ENCODE data around the gene GREB1L. TPM values are rescaled to one million over a fixed set of nuclear protein-coding genes. Genes with fewer than 3 reads are reported as not detected.

GREB1L gene
- total and polyA plus RNA-seq, 2 of the 13 experiments (the other 11 are each of a cell fraction or from before 2014, with no cell fraction given): 0.17 to 0.66 TPM

DNA sequence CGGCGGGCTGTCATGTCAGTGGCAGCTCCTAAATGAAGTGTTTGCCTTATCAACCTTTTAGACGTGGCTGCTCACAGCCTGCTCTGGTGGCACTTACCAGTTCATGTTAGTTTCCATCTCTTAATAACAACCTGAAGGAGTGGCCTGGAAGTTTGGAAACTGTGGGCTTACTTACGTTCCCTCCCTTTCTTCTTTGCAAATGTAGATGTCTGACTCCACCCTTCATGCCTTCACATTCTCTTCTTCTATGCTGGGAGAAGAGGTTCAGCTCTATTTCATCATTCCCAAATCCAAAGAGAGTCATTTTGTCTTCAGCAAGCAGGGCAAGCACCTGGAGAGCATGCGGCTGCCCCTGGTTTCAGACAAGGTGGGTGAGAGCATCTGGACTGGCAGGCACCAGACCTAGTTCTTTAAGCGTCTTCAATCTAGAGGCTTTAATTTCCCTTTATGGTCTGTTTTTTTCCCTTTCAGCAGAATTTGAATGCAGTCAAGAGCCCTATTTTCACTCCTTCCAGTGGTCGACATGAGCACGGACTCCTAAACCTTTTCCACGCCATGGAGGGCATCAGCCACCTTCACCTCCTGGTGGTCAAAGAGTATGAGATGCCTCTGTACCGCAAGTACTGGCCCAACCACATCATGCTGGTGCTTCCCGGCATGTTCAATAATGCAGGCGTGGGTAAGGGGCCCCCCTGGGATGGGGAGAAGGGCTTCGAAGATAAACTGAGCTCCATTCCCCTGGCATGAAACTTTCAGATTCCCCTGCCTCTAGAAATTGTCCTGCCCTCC is 266.1 kb downstream of the GREB1L start:
- H4K20me1 ChIP-seq (ENCODE audit: insufficient read depth, low read length): no peaks in the 10 kb centered on the region
- ChIA-PET POLR2A (no interaction called here), CTCF (ENCODE audit: low intra/inter-chr PET ratio, low total read pairs) (no interaction called here)
- H3K36me3 ChIP-seq (replicated peaks in 1 of 2; ENCODE audit: control insufficient read depth in 1 of 2, insufficient read depth in 2 of 2, low read length in 2 of 2): no peaks in the 10 kb centered on the region
- in situ Hi-C loops (cut with HindIII; ENCODE audit: extremely low pct_ligation_motif_present, low pct_unique_long_range_greater_than_20kb): no loop called here
- FAIRE-seq (no peak), ATAC-seq (peak; percentile 38; the same call in 2 of the 3 replicates), DNase-seq (ENCODE audit: low spot score) (no peak)
- no peaks in the 10 kb centered on the region for H3K9me3 ChIP-seq (ENCODE audit: low read length)
- H3K4me3 ChIP-seq (replicated peaks in 1 of 3; ENCODE audit: insufficient read depth in 1 of 3, low read depth in 2 of 3, low read length in 3 of 3): no peak overlapping the region
- no peak overlapping the region for H2AFZ ChIP-seq (ENCODE audit: low read length)
- no peak overlapping the region for H3K4me2 ChIP-seq (ENCODE audit: low read depth, low read length)
- H3K9ac ChIP-seq (ENCODE audit: insufficient read depth, low read depth, low read length): no peak overlapping the region
- BruUV-seq (replicated peaks): no TSS peak
- no peak overlapping the region for H3K27ac ChIP-seq (ENCODE audit: extremely low read length, insufficient read depth, low read length)
- H3K4me1 ChIP-seq (ENCODE audit: insufficient read depth, low read length): peaks cover 16% of the 10 kb centered on the region
- TF ChIP-seq ZNF644 (CRISPR knock-in tag; IDR thresholded peaks at IDR 0.05; ENCODE audit: low read depth) (no peak), FOXK1 (CRISPR knock-in tag; IDR thresholded peaks at IDR 0.05; ENCODE audit: borderline replicate concordance, low read depth) (no peak), ZSCAN29 (CRISPR knock-in tag; conservative IDR thresholded peaks at IDR 0.05) (no peak), ZNF543 (CRISPR knock-in tag; IDR thresholded peaks at IDR 0.05) (no peak), ZNF143 (CRISPR knock-in tag; IDR thresholded peaks at IDR 0.05) (no peak), ZNF557 (CRISPR knock-in tag; IDR thresholded peaks at IDR 0.05) (no peak), ZIK1 (CRISPR knock-in tag; IDR thresholded peaks at IDR 0.05; ENCODE audit: borderline replicate concordance, low read depth) (no peak), MZF1 (CRISPR knock-in tag; IDR thresholded peaks at IDR 0.05; ENCODE audit: borderline replicate concordance) (no peak)
- TF ChIP-seq, protein P1, sequence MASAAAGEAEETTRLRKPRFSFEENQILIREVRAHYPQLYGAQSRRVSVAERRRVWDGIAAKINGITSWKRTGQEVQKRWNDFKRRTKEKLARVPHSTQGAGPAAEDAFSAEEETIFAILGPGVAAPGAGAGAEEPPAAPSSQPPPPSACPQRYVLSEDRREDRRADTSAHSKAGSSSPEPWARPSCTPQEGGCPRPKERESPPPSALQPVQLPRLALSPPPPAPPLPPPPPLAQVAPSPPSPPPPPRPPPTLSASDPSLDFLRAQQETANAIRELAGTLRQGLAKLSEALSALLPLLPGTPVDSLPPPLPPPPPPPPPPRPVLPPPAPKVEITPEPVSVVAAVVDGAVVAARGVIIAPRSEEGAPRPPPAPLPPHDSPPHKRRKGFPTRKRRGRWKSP (CRISPR knock-in tag; IDR thresholded peaks at IDR 0.05): no peak
- TF ChIP-seq, protein P2, sequence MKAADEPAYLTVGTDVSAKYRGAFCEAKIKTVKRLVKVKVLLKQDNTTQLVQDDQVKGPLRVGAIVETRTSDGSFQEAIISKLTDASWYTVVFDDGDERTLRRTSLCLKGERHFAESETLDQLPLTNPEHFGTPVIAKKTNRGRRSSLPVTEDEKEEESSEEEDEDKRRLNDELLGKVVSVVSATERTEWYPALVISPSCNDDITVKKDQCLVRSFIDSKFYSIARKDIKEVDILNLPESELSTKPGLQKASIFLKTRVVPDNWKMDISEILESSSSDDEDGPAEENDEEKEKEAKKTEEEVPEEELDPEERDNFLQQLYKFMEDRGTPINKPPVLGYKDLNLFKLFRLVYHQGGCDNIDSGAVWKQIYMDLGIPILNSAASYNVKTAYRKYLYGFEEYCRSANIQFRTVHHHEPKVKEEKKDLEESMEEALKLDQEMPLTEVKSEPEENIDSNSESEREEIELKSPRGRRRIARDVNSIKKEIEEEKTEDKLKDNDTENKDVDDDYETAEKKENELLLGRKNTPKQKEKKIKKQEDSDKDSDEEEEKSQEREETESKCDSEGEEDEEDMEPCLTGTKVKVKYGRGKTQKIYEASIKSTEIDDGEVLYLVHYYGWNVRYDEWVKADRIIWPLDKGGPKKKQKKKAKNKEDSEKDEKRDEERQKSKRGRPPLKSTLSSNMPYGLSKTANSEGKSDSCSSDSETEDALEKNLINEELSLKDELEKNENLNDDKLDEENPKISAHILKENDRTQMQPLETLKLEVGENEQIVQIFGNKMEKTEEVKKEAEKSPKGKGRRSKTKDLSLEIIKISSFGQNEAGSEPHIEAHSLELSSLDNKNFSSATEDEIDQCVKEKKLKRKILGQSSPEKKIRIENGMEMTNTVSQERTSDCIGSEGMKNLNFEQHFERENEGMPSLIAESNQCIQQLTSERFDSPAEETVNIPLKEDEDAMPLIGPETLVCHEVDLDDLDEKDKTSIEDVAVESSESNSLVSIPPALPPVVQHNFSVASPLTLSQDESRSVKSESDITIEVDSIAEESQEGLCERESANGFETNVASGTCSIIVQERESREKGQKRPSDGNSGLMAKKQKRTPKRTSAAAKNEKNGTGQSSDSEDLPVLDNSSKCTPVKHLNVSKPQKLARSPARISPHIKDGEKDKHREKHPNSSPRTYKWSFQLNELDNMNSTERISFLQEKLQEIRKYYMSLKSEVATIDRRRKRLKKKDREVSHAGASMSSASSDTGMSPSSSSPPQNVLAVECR (CRISPR knock-in tag; IDR thresholded peaks at IDR 0.05; ENCODE audit: borderline replicate concordance): no peak
- TF ChIP-seq, protein P3, sequence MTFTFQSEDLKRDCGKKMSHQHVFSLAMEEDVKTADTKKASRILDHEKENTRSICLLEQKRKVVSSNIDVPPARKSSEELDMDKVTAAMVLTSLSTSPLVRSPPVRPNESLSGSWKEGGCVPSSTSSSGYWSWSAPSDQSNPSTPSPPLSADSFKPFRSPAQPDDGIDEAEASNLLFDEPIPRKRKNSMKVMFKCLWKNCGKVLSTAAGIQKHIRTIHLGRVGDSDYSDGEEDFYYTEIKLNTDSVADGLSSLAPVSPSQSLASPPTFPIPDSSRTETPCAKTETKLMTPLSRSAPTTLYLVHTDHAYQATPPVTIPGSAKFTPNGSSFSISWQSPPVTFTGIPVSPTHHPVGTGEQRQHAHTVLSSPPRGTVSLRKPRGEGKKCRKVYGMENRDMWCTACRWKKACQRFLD (CRISPR knock-in tag; IDR thresholded peaks at IDR 0.05; ENCODE audit: borderline replicate concordance): no peak
- H3K27me3 ChIP-seq (ENCODE audit: control insufficient read depth in 1 of 2, insufficient read depth in 2 of 2, low read length in 2 of 2): no peaks in the 10 kb centered on the region
- 94% methylated on average over 12 of the region's 13 CpGs for WGBS (ENCODE audit: low lambda C conversion rate)
- H3K79me2 ChIP-seq (ENCODE audit: insufficient read depth, low read length): no peaks in the 10 kb centered on the region
- intact Hi-C loops (cut with micrococcal nuclease; ENCODE audit: unreplicated experiment): no loop called here

Data from HepG2 (cell line).